ENCODE measurements around the gene DDX46. TPM values are rescaled to one million over a fixed set of nuclear protein-coding genes. Genes with fewer than 3 reads are reported as not detected.

The DDX46 gene
- total and polyA plus RNA-seq, 2 experiments from 2014 or later = 16.9 to 19.6 TPM

DNA sequence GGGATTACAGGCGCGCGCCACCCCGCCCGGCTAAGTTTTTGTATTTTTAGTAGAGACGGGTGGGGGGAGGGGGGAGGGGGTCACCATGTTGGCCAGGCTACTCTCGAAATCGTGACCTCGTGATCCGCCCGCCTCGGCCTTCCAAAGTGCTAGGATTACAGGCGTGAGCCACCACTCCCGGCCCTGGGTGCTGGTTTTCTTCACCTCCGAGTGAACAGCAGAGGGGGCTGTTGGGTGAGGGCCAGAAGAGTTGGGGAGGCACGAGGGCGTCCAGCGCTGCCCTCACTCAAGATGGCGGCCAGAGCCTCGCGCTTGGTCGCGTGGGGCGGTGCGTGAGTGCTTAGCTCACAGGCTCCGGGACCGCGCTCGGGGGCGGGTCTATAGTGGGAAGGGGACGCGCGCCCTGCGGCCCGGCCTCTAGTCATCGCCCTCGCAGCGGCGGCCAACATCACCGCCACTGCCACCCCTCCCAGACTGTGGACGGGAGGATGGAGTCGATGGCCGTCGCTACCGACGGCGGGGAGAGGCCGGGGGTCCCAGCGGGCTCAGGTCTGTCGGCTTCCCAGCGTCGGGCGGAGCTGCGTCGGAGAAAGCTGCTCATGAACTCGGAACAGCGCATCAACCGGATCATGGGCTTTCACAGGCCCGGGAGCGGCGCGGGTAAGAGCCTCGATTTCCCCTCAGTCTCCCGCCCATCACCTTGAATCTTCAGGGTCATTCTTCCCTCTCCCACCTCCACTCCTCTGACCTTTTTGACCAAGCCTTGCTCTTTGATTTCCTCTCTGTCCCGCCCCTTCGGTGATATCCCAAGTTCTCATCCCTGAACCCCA is 20.2 kb upstream of the DDX46 start, which contains the start of gene CAMLG:
Gene CAMLG (plus strand): TSS at position 416 of the 830 bp plus-strand sequence. CDS start 73 bp downstream, at position 489.
- Histone ChIP-seq H3K27me3 (replicated peaks; ENCODE audit: insufficient read depth) (no peaks in the 10 kb centered on the region), H3K79me2 (ENCODE audit: insufficient read depth) (peaks cover 49% of the 10 kb centered on the region), H3F3A (ENCODE audit: insufficient read depth) (peaks cover 7% of the 10 kb centered on the region; the same call in 1 of the 2 replicates), H3K4me3 (peak within 1 kb of the TSS; percentile 95), H3K36me3 (ENCODE audit: low read depth) (peaks cover 20% of the 10 kb centered on the region), H3K4me1 (ENCODE audit: insufficient read depth) (peaks cover 11% of the 10 kb centered on the region), H4K20me1 (ENCODE audit: insufficient read depth) (no peaks in the 10 kb centered on the region), H3K27ac (peak within 1 kb of the TSS; percentile 97), H3K9me2 (ENCODE audit: insufficient read depth) (no peaks in the 10 kb centered on the region), H3K4me2 (ENCODE audit: unreplicated experiment) (peak within 1 kb of the TSS; percentile 97), H3K9ac (peak within 1 kb of the TSS; percentile 91), H3K9me3 (ENCODE audit: low read depth) (no peaks in the 10 kb centered on the region), H2AFZ (peak within 1 kb of the TSS; percentile 100)
- peak; percentile 100 for DNase-seq
- TF ChIP-seq EZH2phosphoT487 (IDR thresholded peaks at IDR 0.05; ENCODE audit: insufficient read depth, low read depth) (no peak), EZH2 (IDR thresholded peaks at IDR 0.05; ENCODE audit: insufficient read depth, poor library complexity, severe bottlenecking) (no peak)
- WGBS, 2 experiments (ENCODE audit: low coverage in 1 of 2, low lambda C conversion rate in 2 of 2, missing lambda C conversion rate in 2 of 2) = 1% methylated on average over 61 to 64 of the region's 66 CpGs
- in situ Hi-C loops (cut with MboI) = no loop called here

DNA sequence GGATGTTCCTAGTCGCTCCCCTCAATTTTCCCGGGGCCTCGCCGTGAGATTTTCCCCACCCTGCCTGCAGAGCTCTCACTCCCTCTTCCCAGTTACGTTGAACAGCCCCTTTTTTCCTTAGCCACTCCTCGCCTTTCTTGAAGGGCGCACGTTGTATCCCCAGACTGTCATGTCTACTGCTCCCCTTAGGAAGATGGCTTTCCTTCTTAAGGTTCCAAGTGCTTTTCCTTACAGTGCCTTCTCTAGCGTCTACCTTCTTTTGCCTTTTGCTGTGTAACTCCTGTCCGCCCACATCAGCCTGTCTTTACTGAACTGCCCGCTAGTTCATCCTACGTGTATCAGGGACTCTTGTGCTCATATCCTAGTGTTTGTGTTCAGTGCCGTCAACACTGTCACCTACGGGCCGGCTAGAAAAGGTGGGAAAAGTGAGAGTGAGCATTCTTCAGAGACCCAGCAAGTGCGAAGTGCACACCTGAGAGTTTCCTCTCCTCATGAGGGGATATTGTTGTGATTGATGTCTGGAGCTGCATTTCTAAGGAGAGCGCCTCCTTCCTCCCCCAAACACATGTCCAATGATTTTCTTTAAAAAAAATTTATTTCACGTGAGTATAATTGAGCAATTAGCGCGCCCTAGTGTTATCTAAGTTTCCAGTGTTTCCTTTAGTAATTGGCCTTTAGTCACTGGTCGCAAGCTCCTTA is 19.5 kb upstream of the DDX46 start:
- peaks cover 56% of the 10 kb centered on the region for H3K79me2 ChIP-seq (ENCODE audit: insufficient read depth)
- WGBS, 2 experiments (ENCODE audit: low coverage in 1 of 2, low lambda C conversion rate in 2 of 2, missing lambda C conversion rate in 2 of 2) = 1 to 3% methylated on average over 21 of the region's 21 CpGs

DNA sequence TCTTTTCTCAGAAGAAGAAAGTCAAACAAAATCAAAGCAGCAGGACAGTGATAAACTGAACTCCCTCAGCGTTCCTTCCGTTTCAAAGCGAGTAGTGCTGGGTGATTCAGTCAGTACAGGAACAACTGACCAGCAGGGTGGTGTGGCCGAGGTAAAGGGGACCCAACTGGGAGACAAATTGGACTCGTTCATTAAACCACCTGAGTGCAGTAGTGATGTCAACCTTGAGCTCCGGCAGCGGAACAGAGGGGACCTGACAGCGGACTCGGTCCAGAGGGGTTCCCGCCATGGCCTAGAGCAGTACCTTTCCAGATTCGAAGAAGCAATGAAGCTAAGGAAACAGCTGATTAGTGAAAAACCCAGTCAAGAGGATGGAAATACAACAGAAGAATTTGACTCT is 17.5 kb upstream of the DDX46 start:
- no peaks in the 10 kb centered on the region for H4K20me1 ChIP-seq (ENCODE audit: insufficient read depth)
- H3K4me3 ChIP-seq = no peak overlapping the region
- H2AFZ ChIP-seq = no peak overlapping the region
- H3K4me2 ChIP-seq (ENCODE audit: unreplicated experiment) = no peak overlapping the region
- peaks cover 7% of the 10 kb centered on the region; the same call in 1 of the 2 replicates for H3F3A ChIP-seq (ENCODE audit: insufficient read depth)
- peaks cover 20% of the 10 kb centered on the region for H3K36me3 ChIP-seq (ENCODE audit: low read depth)
- H3K9ac ChIP-seq = no peak overlapping the region
- 93 to 94% methylated on average over 11 of the region's 11 CpGs for WGBS, 2 experiments (ENCODE audit: low coverage in 1 of 2, low lambda C conversion rate in 2 of 2, missing lambda C conversion rate in 2 of 2)
- no peak for DNase-seq
- H3K27ac ChIP-seq = no peak overlapping the region
- H3K9me2 ChIP-seq (ENCODE audit: insufficient read depth) = no peaks in the 10 kb centered on the region
- H3K27me3 ChIP-seq (replicated peaks; ENCODE audit: insufficient read depth) = no peaks in the 10 kb centered on the region
- no peak for TF ChIP-seq EZH2 (IDR thresholded peaks at IDR 0.05; ENCODE audit: insufficient read depth, poor library complexity, severe bottlenecking)
- TF ChIP-seq EZH2phosphoT487 (IDR thresholded peaks at IDR 0.05; ENCODE audit: insufficient read depth, low read depth) = no peak
- no peaks in the 10 kb centered on the region for H3K9me3 ChIP-seq (ENCODE audit: low read depth)
- peaks cover 11% of the 10 kb centered on the region for H3K4me1 ChIP-seq (ENCODE audit: insufficient read depth)
- in situ Hi-C loops (cut with MboI) = no loop called here
- peaks cover 64% of the 10 kb centered on the region for H3K79me2 ChIP-seq (ENCODE audit: insufficient read depth)

More for the DNA sequence above, 19.5 kb upstream of the DDX46 start:
- peak overlapping the region; percentile 97 for H3K4me2 ChIP-seq (ENCODE audit: unreplicated experiment)
- H3K9me3 ChIP-seq (ENCODE audit: low read depth) = no peaks in the 10 kb centered on the region
- H3K4me1 ChIP-seq (ENCODE audit: insufficient read depth) = peaks cover 11% of the 10 kb centered on the region
- in situ Hi-C loops (cut with MboI) = no loop called here
- H4K20me1 ChIP-seq (ENCODE audit: insufficient read depth) = no peaks in the 10 kb centered on the region
- peak overlapping the region; percentile 95 for H3K4me3 ChIP-seq
- H3K9me2 ChIP-seq (ENCODE audit: insufficient read depth) = no peaks in the 10 kb centered on the region
- H3K36me3 ChIP-seq (ENCODE audit: low read depth) = peaks cover 20% of the 10 kb centered on the region
- DNase-seq = peak; percentile 79
- H3F3A ChIP-seq (ENCODE audit: insufficient read depth) = peaks cover 7% of the 10 kb centered on the region; the same call in 1 of the 2 replicates
- H3K27me3 ChIP-seq (replicated peaks; ENCODE audit: insufficient read depth) = no peaks in the 10 kb centered on the region
- peak overlapping the region; percentile 97 for H3K27ac ChIP-seq
- peak overlapping the region; percentile 91 for H3K9ac ChIP-seq
- TF ChIP-seq EZH2phosphoT487 (IDR thresholded peaks at IDR 0.05; ENCODE audit: insufficient read depth, low read depth) = no peak
- TF ChIP-seq EZH2 (IDR thresholded peaks at IDR 0.05; ENCODE audit: insufficient read depth, poor library complexity, severe bottlenecking) = no peak
- peak overlapping the region; percentile 100 for H2AFZ ChIP-seq

DNA sequence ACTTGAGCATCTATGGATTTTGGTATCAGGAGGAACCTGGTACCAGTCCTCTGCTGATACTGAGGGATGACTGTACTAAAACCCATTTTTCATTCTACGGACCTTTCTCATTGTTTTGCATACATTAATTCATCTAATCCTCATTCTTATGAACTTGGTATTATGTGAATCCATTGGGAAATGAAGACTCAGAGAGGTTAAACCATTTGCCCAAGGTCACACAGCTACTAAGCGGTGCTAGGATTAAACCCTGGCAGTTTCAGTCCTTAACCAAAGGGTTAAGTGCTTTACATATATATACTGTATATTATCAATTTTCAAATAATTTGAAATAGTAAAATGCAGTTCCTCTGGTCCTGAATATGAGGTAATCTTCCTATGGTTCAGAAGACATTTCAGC is 16.4 kb upstream of the DDX46 start:
- H3K4me1 ChIP-seq (ENCODE audit: insufficient read depth) = peaks cover 11% of the 10 kb centered on the region
- no peaks in the 10 kb centered on the region for H4K20me1 ChIP-seq (ENCODE audit: insufficient read depth)
- peaks cover 7% of the 10 kb centered on the region; the same call in 1 of the 2 replicates for H3F3A ChIP-seq (ENCODE audit: insufficient read depth)
- H3K27ac ChIP-seq = no peak overlapping the region
- peaks cover 20% of the 10 kb centered on the region for H3K36me3 ChIP-seq (ENCODE audit: low read depth)
- no peak overlapping the region for H3K4me3 ChIP-seq
- H3K9me2 ChIP-seq (ENCODE audit: insufficient read depth) = no peaks in the 10 kb centered on the region
- no peak overlapping the region for H3K9ac ChIP-seq
- WGBS, 2 experiments (ENCODE audit: low coverage in 1 of 2, low lambda C conversion rate in 2 of 2, missing lambda C conversion rate in 2 of 2) = 100% methylated on average over 2 of the region's 2 CpGs
- H3K9me3 ChIP-seq (ENCODE audit: low read depth) = no peaks in the 10 kb centered on the region
- H2AFZ ChIP-seq = no peak overlapping the region
- in situ Hi-C loops (cut with MboI) = no loop called here
- no peaks in the 10 kb centered on the region for H3K27me3 ChIP-seq (replicated peaks; ENCODE audit: insufficient read depth)
- no peak overlapping the region for H3K4me2 ChIP-seq (ENCODE audit: unreplicated experiment)
- no peak for DNase-seq
- no peak for TF ChIP-seq EZH2 (IDR thresholded peaks at IDR 0.05; ENCODE audit: insufficient read depth, poor library complexity, severe bottlenecking)
- no peak for TF ChIP-seq EZH2phosphoT487 (IDR thresholded peaks at IDR 0.05; ENCODE audit: insufficient read depth, low read depth)
- H3K79me2 ChIP-seq (ENCODE audit: insufficient read depth) = peaks cover 64% of the 10 kb centered on the region
